Parathyroid adenoma (tissue), 2 donors: ENCODE data around the gene FARS2.

Experiments used
- H2AFZ ChIP-seq: fragments of 300-600 bp; sonication (generic); one replicate; pipeline ENCODE4 v1.7.0; 2017; ENCODE audit warnings: antibody characterized with exemption, mild to moderate bottlenecking
- H3K27ac ChIP-seq: fragments of 300-600 bp; sonication (generic); one replicate; pipeline ENCODE4 v1.7.0; 2017
- H3K27me3 ChIP-seq: fragments of 300-600 bp; sonication (generic); one replicate; pipeline ENCODE4 v1.7.0; 2017; ENCODE audit warnings: low read length; ENCODE audit not compliant: control insufficient read depth, insufficient read depth
- H3K36me3 ChIP-seq: fragments of 300-600 bp; sonication (generic); one replicate; pipeline ENCODE4 v1.7.0; 2017; ENCODE audit warnings: low read length; ENCODE audit not compliant: control insufficient read depth, insufficient read depth
- H3K4me1 ChIP-seq: fragments of 300-600 bp; sonication (generic); one replicate; pipeline ENCODE4 v1.7.0; 2017; ENCODE audit warnings: control low read depth
- H3K4me2 ChIP-seq: fragments of 300-600 bp; sonication (generic); one replicate; pipeline ENCODE4 v1.7.0; 2017; ENCODE audit warnings: low read length
- H3K4me3 ChIP-seq: fragments of 300-600 bp; sonication (generic); one replicate; pipeline ENCODE4 v1.7.0; 2017; ENCODE audit warnings: low read depth, low read length
- H3K79me2 ChIP-seq: fragments of 300-600 bp; sonication (generic); one replicate; pipeline ENCODE4 v1.7.0; 2017; ENCODE audit warnings: control low read depth
- H3K9ac ChIP-seq: fragments of 300-600 bp; sonication (generic); one replicate; pipeline ENCODE4 v1.7.0; 2017; ENCODE audit warnings: mild to moderate bottlenecking
- H3K9me3 ChIP-seq: fragments of 300-600 bp; sonication (generic); one replicate; pipeline ENCODE4 v1.7.0; 2017; ENCODE audit warnings: low read length; ENCODE audit not compliant: control insufficient read depth
- TF ChIP-seq, protein P1 (sequence below): fragments of 300-600 bp; sonication (generic); IDR thresholded peaks from one replicate; pipeline ENCODE4 v1.7.0; 2017; ENCODE audit warnings: antibody characterized with exemption, mild to moderate bottlenecking
- donor health status: primary hyperparathyroidism.

Gene FARS2

DNA sequence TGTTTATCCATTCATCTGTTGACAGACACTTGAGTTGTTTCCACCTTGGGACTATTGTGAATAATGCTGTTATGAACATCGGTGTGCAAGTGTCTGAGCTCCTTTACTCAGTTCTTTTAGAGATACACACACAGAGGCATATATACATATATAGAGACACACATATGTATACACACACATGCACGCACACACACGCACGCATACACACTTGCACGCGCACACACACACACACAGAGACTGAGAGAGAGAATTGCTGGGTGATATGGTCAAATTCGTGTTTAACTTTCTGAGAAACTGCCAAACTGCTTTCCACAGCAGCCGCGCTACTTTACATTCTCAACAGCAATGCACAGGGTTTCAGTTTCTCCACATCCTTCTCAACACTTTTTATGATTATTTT, 273.3 kb downstream of the FARS2 start:
- no peak overlapping the region for H3K27ac ChIP-seq
- no peaks in the 10 kb centered on the region for H3K27me3 ChIP-seq
- TF ChIP-seq, protein P1, sequence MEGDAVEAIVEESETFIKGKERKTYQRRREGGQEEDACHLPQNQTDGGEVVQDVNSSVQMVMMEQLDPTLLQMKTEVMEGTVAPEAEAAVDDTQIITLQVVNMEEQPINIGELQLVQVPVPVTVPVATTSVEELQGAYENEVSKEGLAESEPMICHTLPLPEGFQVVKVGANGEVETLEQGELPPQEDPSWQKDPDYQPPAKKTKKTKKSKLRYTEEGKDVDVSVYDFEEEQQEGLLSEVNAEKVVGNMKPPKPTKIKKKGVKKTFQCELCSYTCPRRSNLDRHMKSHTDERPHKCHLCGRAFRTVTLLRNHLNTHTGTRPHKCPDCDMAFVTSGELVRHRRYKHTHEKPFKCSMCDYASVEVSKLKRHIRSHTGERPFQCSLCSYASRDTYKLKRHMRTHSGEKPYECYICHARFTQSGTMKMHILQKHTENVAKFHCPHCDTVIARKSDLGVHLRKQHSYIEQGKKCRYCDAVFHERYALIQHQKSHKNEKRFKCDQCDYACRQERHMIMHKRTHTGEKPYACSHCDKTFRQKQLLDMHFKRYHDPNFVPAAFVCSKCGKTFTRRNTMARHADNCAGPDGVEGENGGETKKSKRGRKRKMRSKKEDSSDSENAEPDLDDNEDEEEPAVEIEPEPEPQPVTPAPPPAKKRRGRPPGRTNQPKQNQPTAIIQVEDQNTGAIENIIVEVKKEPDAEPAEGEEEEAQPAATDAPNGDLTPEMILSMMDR: no peak
- no peaks in the 10 kb centered on the region for H3K79me2 ChIP-seq
- H3K9me3 ChIP-seq: no peaks in the 10 kb centered on the region
- H3K9ac ChIP-seq: no peak overlapping the region
- no peak overlapping the region for H3K4me2 ChIP-seq
- H2AFZ ChIP-seq: no peak overlapping the region
- no peaks in the 10 kb centered on the region for H3K36me3 ChIP-seq
- no peaks in the 10 kb centered on the region for H3K4me1 ChIP-seq
- H3K4me3 ChIP-seq: no peak overlapping the region

DNA sequence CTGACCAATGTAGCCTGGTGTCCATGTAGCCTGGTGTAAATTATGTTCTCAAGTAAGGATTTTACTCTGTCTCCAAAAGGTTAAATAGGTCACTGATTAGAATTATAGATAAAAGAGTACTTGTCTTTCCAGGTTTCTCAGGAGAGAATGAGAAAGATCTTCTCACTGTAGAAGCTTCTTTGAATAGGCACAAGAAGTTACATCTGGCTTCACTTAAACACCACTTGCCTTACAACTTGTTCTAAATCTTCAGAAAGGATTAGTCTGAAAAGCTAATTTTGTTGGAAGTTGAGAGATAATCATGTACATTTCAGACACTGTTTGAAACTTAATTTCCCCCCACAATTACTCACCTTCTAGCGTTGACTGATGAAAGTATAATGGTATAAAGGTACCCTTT, 275.3 kb downstream of the FARS2 start:
- Histone ChIP-seq H3K4me2 (no peak overlapping the region), H3K9ac (no peak overlapping the region), H3K4me3 (no peak overlapping the region), H3K27me3 (no peaks in the 10 kb centered on the region), H3K27ac (no peak overlapping the region), H3K4me1 (no peaks in the 10 kb centered on the region), H3K9me3 (no peaks in the 10 kb centered on the region), H3K79me2 (no peaks in the 10 kb centered on the region), H2AFZ (no peak overlapping the region), H3K36me3 (no peaks in the 10 kb centered on the region)
- TF ChIP-seq, protein P1: no peak

DNA sequence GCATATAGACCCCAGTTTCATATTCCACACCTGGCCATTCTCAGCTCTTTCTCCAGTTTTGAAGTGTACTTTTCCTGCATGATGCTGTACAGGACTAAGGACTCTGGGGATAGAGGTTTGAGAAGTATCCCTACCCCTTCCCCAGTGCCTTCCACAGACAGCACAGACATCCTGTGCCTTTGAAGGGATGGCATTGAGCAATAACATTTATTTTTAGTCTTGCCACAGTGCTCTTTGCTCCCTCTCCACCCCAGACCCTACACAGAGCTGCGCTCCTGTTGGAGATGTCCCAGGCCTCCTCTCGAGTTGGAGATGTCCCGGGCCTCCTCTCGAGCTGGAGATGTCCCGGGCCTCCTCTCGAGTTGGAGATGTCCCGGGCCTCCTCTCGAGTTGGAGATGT, 275.8 kb downstream of the FARS2 start:
- no peaks in the 10 kb centered on the region for H3K36me3 ChIP-seq
- H3K79me2 ChIP-seq: no peaks in the 10 kb centered on the region
- H3K4me3 ChIP-seq: no peak overlapping the region
- no peaks in the 10 kb centered on the region for H3K27me3 ChIP-seq
- TF ChIP-seq, protein P1: no peak
- H3K4me2 ChIP-seq: no peak overlapping the region
- no peak overlapping the region for H3K9ac ChIP-seq
- H3K9me3 ChIP-seq: no peaks in the 10 kb centered on the region
- H2AFZ ChIP-seq: no peak overlapping the region
- no peaks in the 10 kb centered on the region for H3K4me1 ChIP-seq
- no peak overlapping the region for H3K27ac ChIP-seq

DNA sequence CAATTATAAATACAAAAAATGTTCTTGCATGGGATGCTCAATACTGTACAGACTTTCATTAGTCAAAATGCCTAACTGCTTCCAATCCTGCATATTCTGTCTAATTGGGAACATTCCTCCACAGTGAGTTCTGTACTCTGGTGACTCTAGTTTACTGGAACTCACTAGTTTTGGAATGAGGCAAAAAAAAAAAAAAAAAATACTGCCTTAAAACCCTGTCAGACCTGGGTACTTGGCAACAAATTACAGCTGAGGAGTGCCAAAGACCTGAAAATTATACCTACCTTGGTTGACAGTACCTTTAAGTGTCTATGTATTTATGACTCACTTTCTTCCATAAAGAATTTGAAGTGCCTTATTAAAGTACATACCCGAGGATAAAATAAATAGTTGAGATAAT, 276.7 kb downstream of the FARS2 start:
- Histone ChIP-seq H3K9me3 (no peaks in the 10 kb centered on the region), H3K27me3 (no peaks in the 10 kb centered on the region), H3K79me2 (no peaks in the 10 kb centered on the region), H3K9ac (no peak overlapping the region), H3K4me1 (no peaks in the 10 kb centered on the region), H3K4me2 (no peak overlapping the region), H3K36me3 (no peaks in the 10 kb centered on the region), H3K4me3 (no peak overlapping the region), H2AFZ (no peak overlapping the region), H3K27ac (no peak overlapping the region)
- TF ChIP-seq, protein P1: no peak

DNA sequence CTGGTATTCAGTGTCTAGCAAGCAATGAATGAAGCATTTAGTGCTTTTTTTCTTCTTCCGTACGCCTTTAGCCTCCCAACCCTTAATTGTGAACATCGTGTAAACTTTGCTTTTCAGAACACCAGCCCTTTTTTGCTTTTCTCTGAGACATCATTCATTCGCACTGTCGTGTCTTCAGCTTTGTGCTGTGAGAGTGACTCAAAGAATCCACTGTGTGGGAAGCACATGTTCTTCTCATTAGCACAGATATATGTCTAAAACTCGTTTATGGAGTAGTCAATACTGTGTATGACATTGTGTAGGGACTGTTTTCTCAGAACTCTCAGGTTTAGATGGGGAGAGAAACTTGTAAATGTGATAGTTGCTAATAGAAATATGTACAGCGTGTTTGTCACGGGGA, 279.1 kb downstream of the FARS2 start:
- Histone ChIP-seq H3K79me2 (no peaks in the 10 kb centered on the region), H2AFZ (no peak overlapping the region), H3K4me1 (no peaks in the 10 kb centered on the region), H3K4me3 (no peak overlapping the region), H3K27ac (no peak overlapping the region), H3K9ac (no peak overlapping the region), H3K36me3 (no peaks in the 10 kb centered on the region), H3K9me3 (no peaks in the 10 kb centered on the region), H3K27me3 (no peaks in the 10 kb centered on the region), H3K4me2 (no peak overlapping the region)
- TF ChIP-seq, protein P1: no peak
